Gastroesophageal sphincter (tissue), 3 donors: ENCODE data around the gene HEPACAM2.

Experiments used
- CTCF ChIP-seq, 4 experiments: fragments of 200-600 bp in 2 of 4; fragments of 450-650 bp in 2 of 4; sonication (generic) in 1 of 4; IDR thresholded peaks; one replicate each; pipeline ENCODE4 v1.5.1; 2017 to 2019; ENCODE audit warnings: antibody characterized with exemption in 4 of 4, mild to moderate bottlenecking in 2 of 4, moderate library complexity in 2 of 4
- EP300 ChIP-seq: sonication (generic); formaldehyde crosslinking; IDR thresholded peaks from one replicate; pipeline ENCODE4 v1.6.1; 2017; ENCODE audit warnings: antibody characterized with exemption, mild to moderate bottlenecking
- POLR2A ChIP-seq, 2 donors: fragments of 450-650 bp; IDR thresholded peaks; one replicate each; pipeline ENCODE4 v1.6.1; 2017; ENCODE audit warnings: antibody characterized with exemption in 2 of 2, mild to moderate bottlenecking in 2 of 2, moderate library complexity in 1 of 2
- POLR2AphosphoS5 ChIP-seq: sonication (generic); formaldehyde crosslinking; IDR thresholded peaks from one replicate; pipeline ENCODE4 v1.6.1; 2017; ENCODE audit warnings: antibody characterized with exemption

DNA sequence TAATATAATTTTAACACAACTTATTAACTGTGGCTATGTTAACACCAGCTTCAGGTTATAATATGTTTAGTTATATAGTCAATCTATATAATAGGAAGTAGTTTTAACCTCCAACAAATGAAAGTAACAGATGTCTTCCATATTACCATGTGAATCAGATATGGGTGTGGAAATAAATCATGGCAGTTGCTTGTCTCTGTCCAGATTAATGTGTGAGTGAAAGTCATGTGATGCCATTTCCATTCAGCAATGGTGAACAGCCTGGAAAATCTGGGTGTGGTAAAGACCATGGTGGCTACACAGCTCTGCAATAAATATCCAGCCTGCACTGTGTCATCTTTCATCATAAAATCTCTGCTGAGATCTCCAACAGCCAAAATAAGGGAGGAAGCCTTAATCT, 27.8 kb downstream of the HEPACAM2 start:
- TF ChIP-seq CTCF (IDR thresholded peaks at IDR 0.05) (no peak), POLR2A (IDR thresholded peaks at IDR 0.05) (no peak), POLR2AphosphoS5 (no peak), EP300 (no peak)
